ENCODE measurements around the gene TMEM176B. TPM values are rescaled to one million over a fixed set of nuclear protein-coding genes. Genes with fewer than 3 reads are reported as not detected.

Gene TMEM176B
- 0.29 TPM in 1 of 2 replicates, not detected in the other for total RNA-seq

GRCh38 chr7:150799741-150800580 lies at the start of gene TMEM176B:
TMEM176B (minus strand) TSS chr7:150800364; CDS start chr7:150796569, 3,795 bp downstream.

GRCh38 chr7:150800581-150801241 lies 547 bp upstream of the TMEM176B start, which contains the start of gene TMEM176A:
TMEM176A (plus strand) TSS chr7:150800769; CDS start chr7:150801551, 782 bp downstream.

Other genes starting within 250 kb of the TMEM176B start
- 0.14 TPM in 1 of 2 replicates, not detected in the other for gene GIMAP4, start 233.0 kb downstream of the TMEM176B start, total RNA-seq
- 0.14 TPM in 1 of 2 replicates, not detected in the other for gene GIMAP6, start 168.0 kb downstream of the TMEM176B start, total RNA-seq
- gene GIMAP2, start 114.7 kb downstream of the TMEM176B start, total RNA-seq: 0.66 and 0.72 TPM in 2 replicates
- gene GIMAP1, start 83.8 kb downstream of the TMEM176B start, total RNA-seq: not detected in 2 replicates
- gene GIMAP5, start 62.9 kb downstream of the TMEM176B start, total RNA-seq: 0.14 TPM in 1 of 2 replicates, not detected in the other
- gene TMEM176A, start 405 bp upstream of the TMEM176B start, total RNA-seq: not detected in 2 replicates
- gene AOC1, start 52.2 kb upstream of the TMEM176B start, total RNA-seq: not detected in 2 replicates
- gene KCNH2, start 178.0 kb upstream of the TMEM176B start, total RNA-seq: 0.22 TPM in 1 of 2 replicates, not detected in the other
- gene NOS3, start 190.7 kb upstream of the TMEM176B start, total RNA-seq: 4.6 and 4.7 TPM in 2 replicates
- not detected in 2 replicates for gene ATG9B, start 224.1 kb upstream of the TMEM176B start, total RNA-seq
- gene ABCB8, start 228.1 kb upstream of the TMEM176B start, total RNA-seq: 39.4 and 51.7 TPM in 2 replicates
- gene ASIC3, start 248.2 kb upstream of the TMEM176B start, total RNA-seq: 0.44 TPM in 1 of 2 replicates, not detected in the other